ENCODE measurements around the gene ZBTB38.

Gene ZBTB38

DNA sequence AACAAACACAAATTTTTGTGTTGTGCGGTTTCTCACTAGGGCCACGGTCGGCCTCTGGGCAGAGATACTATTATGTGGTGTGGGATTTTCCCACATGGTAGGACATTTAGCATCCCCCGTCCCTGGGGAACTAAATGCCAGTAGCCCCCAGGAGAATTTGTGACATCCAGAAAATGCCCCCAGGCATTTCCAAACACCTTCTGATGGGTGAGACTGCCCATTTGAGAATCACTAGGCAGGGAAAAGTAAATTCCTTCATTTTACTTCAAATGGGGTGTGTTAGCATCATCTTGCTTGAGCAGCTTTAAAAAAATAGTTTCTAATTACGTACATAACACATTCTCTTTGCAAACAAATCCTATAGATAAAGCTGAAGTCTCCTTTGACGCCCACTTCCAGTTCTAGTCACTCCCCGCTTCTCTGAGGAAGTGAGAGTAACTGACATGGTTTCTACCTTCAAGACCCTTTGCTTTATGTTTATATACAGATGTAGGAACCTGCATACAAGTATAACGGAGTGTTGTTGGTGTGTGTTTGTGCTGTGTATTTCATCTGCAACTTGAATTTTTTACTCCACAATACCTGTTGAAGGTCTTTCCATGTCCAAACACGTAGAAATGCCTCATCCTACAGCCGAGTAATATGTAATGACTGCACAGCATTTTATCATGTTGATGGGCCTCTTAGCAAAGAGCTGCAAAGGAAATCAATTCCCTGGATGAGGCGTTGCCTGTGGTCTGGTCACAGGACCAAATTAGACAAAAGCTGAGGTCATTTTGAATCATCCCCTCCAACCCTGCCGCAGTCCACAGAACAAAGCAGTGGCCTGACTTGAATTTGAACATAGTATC, 31.4 kb upstream of the ZBTB38 start:
- in situ Hi-C loops (cut with HindIII; ENCODE audit: low sequenced_read_pairs) = no loop called here

GRCh38 chr3:141337523-141337854, 30.8 kb upstream of the ZBTB38 start:
- in situ Hi-C loops (cut with HindIII; ENCODE audit: low sequenced_read_pairs) = no loop called here

DNA sequence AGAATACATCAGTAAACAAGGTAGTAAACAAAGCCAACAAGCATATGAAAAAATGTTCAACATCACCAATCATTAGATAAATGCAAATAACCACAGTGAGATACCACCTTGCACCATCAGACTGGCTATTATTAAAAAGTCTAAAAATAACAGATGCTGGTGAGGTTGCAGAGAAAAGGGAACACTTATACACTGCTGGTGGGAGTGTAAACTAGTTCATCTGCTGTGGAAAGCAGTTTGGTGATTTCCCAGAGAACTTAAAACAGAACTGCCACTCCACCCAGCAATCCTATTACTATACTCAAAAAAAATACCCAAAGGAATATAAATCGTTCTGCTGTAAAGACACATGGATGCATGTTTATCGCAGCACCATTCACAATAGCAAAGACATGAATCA, 30.3 kb upstream of the ZBTB38 start:
- in situ Hi-C loops (cut with HindIII; ENCODE audit: low sequenced_read_pairs) = no loop called here

- in situ Hi-C loops (cut with HindIII; ENCODE audit: low sequenced_read_pairs) = no loop called here
Observed at GRCh38 chr3:141338881-141339280, 29.4 kb upstream of the ZBTB38 start.

GRCh38 chr3:141341536-141341935, 26.8 kb upstream of the ZBTB38 start:
- in situ Hi-C loops (cut with HindIII; ENCODE audit: low sequenced_read_pairs) = no loop called here

- in situ Hi-C loops (cut with HindIII; ENCODE audit: low sequenced_read_pairs) = no loop called here
Observed at GRCh38 chr3:141342386-141342785, 25.9 kb upstream of the ZBTB38 start.

DNA sequence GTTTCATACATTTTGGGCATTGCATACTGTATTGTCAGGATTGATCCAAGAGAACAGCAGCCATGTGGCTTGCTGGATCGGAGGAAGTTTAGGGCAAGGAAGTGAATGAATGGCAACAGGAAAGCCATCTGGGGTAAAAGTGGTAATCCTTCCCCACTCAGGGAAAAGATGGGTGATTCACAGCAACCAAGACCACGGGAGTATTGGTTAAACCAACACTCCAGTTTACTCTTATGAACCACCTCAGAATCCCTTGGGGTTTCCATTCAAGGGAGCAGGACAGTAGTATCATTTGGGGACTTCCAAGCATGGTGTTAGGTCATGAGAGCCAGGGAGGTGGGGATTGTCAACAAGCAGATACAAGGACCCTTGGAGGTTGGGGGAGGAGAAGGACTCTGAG, 25.2 kb upstream of the ZBTB38 start:
- in situ Hi-C loops (cut with HindIII; ENCODE audit: low sequenced_read_pairs) = no loop called here

- in situ Hi-C loops (cut with HindIII; ENCODE audit: low sequenced_read_pairs) = no loop called here
Observed at GRCh38 chr3:141343865-141344271, 24.4 kb upstream of the ZBTB38 start.

DNA sequence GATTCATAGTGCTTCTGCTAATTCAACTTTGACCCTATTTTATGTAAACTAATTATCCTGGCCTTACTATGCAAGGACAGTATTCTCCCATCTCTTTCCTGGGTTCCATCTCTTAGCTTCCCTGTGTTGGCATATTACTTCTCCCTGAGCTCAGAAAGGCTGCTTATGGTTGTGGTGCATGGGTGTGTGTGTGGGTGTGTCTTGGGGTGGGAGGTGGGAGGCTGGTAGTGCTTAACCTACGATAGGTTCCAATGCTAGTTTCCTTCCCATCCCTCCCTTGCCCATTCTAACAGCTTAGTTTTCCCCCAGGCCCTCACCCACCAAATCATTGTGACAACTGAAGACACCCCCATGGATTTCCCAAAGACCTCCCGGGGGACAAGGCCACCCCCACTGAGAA, 22.8 kb upstream of the ZBTB38 start:
- in situ Hi-C loops (cut with HindIII; ENCODE audit: low sequenced_read_pairs) = no loop called here

- in situ Hi-C loops (cut with HindIII; ENCODE audit: low sequenced_read_pairs) = no loop called here
Observed at GRCh38 chr3:141346007-141346406, 22.3 kb upstream of the ZBTB38 start.

GRCh38 chr3:141346418-141346817, 21.9 kb upstream of the ZBTB38 start:
- in situ Hi-C loops (cut with HindIII; ENCODE audit: low sequenced_read_pairs) = no loop called here

DNA sequence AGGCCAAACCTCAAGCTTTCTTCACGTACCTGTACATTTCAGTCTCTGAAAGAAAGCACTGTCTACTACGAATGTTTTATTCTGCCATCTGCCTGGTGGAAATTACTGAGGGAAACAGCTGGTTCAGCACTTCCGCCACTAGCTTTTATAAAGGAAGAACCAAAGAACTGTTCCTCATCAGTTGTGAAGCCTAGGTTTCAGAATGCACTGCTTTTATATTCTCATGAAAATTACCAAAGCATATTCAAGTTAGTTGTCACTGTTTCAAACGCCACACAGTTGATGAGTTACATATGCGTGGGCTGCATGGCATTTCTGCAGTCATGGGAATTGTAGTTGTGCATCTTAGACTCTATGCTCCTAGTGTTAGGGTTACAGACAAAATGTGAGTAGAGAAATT, 21.5 kb upstream of the ZBTB38 start:
- in situ Hi-C loops (cut with HindIII; ENCODE audit: low sequenced_read_pairs) = no loop called here

GRCh38 chr3:141348837-141349236, 19.5 kb upstream of the ZBTB38 start:
- in situ Hi-C loops (cut with HindIII; ENCODE audit: low sequenced_read_pairs) = no loop called here

DNA sequence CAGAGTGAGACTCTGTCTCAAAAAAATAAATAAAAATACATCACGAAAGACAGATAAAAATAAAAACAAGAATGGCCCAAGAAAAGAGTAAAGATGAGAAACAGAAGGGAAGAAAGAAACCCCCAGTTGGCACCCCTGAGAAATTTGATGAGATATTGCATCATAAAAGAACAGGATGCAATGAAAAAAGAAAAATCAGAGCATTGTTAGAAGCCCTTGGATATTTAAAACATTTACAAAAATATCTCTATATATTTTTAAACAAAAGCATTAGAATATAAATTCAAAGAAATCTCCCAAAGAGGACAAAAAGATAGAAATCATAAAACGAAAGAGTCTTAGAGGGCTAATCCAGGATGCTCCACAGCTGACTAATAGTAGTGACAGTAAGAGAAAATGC, 18.6 kb upstream of the ZBTB38 start:
- in situ Hi-C loops (cut with HindIII; ENCODE audit: low sequenced_read_pairs) = no loop called here

DNA sequence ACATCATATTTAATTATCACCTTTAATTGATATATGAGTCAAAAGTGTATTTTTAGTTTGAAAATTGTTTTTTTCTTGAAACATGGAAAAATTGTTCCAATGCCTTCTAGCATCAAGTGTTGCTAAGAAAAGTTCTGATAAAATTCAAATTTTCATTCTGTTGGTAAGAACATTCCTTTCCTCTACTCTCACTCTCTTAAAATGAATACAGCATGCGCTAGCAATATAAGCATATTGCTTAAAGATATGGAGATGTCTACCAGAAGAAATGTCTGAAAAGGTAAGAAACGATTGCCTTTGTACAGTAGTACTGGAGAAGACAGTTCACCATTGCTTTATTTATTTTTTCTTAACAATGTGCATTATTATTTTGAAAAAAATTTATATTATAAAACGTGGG, 17.6 kb upstream of the ZBTB38 start:
- in situ Hi-C loops (cut with HindIII; ENCODE audit: low sequenced_read_pairs) = no loop called here

- in situ Hi-C loops (cut with HindIII; ENCODE audit: low sequenced_read_pairs) = no loop called here
Observed at GRCh38 chr3:141352262-141352984, 15.9 kb upstream of the ZBTB38 start.

- in situ Hi-C loops (cut with HindIII; ENCODE audit: low sequenced_read_pairs) = no loop called here
Observed at GRCh38 chr3:141353652-141354495, 14.4 kb upstream of the ZBTB38 start.

DNA sequence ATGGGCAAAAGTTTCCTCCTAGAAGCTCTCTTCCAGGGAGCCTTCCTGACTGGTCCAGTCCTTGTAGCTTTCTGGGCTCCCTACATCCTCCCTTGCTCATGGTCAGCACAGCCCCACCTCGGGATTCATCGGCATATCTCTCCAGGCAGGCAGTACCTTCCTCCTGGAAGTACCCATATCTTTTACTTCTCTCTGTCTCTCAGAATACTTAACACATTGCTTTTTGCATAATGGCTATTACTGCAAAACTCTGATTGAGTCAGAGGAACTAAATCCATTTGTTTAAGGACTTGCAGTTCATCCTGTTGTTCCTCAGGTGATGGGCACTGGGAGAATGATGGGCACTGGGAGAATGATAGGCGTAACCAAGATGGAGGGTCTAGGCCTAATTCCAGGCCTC, 13.8 kb upstream of the ZBTB38 start:
- in situ Hi-C loops (cut with HindIII; ENCODE audit: low sequenced_read_pairs) = no loop called here

GRCh38 chr3:141355242-141355641, 13.1 kb upstream of the ZBTB38 start:
- in situ Hi-C loops (cut with HindIII; ENCODE audit: low sequenced_read_pairs) = no loop called here

GRCh38 chr3:141356046-141356445, 12.3 kb upstream of the ZBTB38 start:
- in situ Hi-C loops (cut with HindIII; ENCODE audit: low sequenced_read_pairs) = no loop called here

GRCh38 chr3:141360888-141361598, 7.3 kb upstream of the ZBTB38 start:
- in situ Hi-C loops (cut with HindIII; ENCODE audit: low sequenced_read_pairs) = no loop called here
